ENCODE results near the gene CRYBB3. TPM values are rescaled to one million over a fixed set of nuclear protein-coding genes. Genes with fewer than 3 reads are reported as not detected.
A peak's percentile ranks its signal among the peaks of the same experiment; 100 is the strongest.
"Not testable (repeated sequence)": the region's sequence is repeated elsewhere in the genome, so short reads cannot be mapped to it uniquely, and the experiment has no call there.

CRYBB3 gene
- total RNA-seq, 1 experiment from 2014 or later, result 0.48 TPM

GRCh38 chr22:25177895-25178294 is 21.8 kb upstream of the CRYBB3 start (continued):
- TF ChIP-seq USF1 (CRISPR knock-in tag; IDR thresholded peaks at IDR 0.05) (no peak), ZNF121 (CRISPR knock-in tag; IDR thresholded peaks at IDR 0.05) (no peak), GTF2I (CRISPR knock-in tag; conservative IDR thresholded peaks at IDR 0.05) (no peak), ZNF671 (CRISPR knock-in tag; IDR thresholded peaks at IDR 0.05) (no peak), E2F5 (CRISPR knock-in tag; IDR thresholded peaks at IDR 0.05) (no peak), ATF1 (CRISPR knock-in tag; IDR thresholded peaks at IDR 0.05) (no peak)

- peaks cover 23% of the 10 kb centered on the region for H3K36me3 Mint-ChIP-seq
- ATAC-seq; POLR2A ChIA-PET; H3K27ac Mint-ChIP-seq; H3K4me1 Mint-ChIP-seq; DNase-seq (ENCODE audit: low spot score); H3K4me3 Mint-ChIP-seq; H3K9me3 Mint-ChIP-seq; H3K27me3 Mint-ChIP-seq (ENCODE audit: low read depth): not testable (repeated sequence)
- CTCF ChIA-PET, result interaction anchor here (1.2 kb wide), 1 partner anchor 156 kb away, joined by 3 read pairs; no protein-coding TSS in a partner anchor
Measured at GRCh38 chr22:25178348-25178747, 21.3 kb upstream of the CRYBB3 start.

GRCh38 chr22:25178869-25179631 is 20.6 kb upstream of the CRYBB3 start:
- H3K27ac Mint-ChIP-seq; H3K4me3 Mint-ChIP-seq; H3K27me3 Mint-ChIP-seq (ENCODE audit: low read depth); POLR2A ChIA-PET; H3K9me3 Mint-ChIP-seq; H3K4me1 Mint-ChIP-seq: not testable (repeated sequence)
- DNase-seq (ENCODE audit: low spot score) (peak; percentile 56), ATAC-seq (peak; percentile 84)
- peaks cover 23% of the 10 kb centered on the region for H3K36me3 Mint-ChIP-seq
- CTCF ChIA-PET, result interaction anchor here (0.8 to 1.8 kb wide), 10 partner anchors 10 to 155 kb away, joined by 3 to 16 read pairs (median 4); no protein-coding TSS in a partner anchor

- ATAC-seq (no peak), DNase-seq (ENCODE audit: low spot score) (no peak)
- TF ChIP-seq ZNF423 (CRISPR knock-in tag; IDR thresholded peaks at IDR 0.05) (no peak), RORB (CRISPR knock-in tag; IDR thresholded peaks at IDR 0.05) (no peak), SMAD3 (CRISPR knock-in tag; IDR thresholded peaks at IDR 0.05; ENCODE audit: borderline replicate concordance) (no peak), ZNF416 (CRISPR knock-in tag; IDR thresholded peaks at IDR 0.05) (no peak), OVOL2 (CRISPR knock-in tag; IDR thresholded peaks at IDR 0.05; ENCODE audit: borderline replicate concordance) (no peak), CTCF (IDR thresholded peaks at IDR 0.05) (no peak)
- peaks cover 16% of the 10 kb centered on the region for H3K36me3 Mint-ChIP-seq
- H3K27me3 Mint-ChIP-seq (ENCODE audit: low read depth), result no peaks in the 10 kb centered on the region
- H3K4me1 Mint-ChIP-seq, result no peaks in the 10 kb centered on the region
- H3K9me3 Mint-ChIP-seq, result peaks cover 8% of the 10 kb centered on the region
- ChIA-PET POLR2A (no interaction called here), CTCF (interaction anchor here (0.9 kb wide), 1 partner anchor 476 kb away, joined by 3 read pairs; no protein-coding TSS in a partner anchor)
- H3K4me3 Mint-ChIP-seq, result no peak overlapping the region
- H3K27ac Mint-ChIP-seq, result no peak overlapping the region
Measured at GRCh38 chr22:25182131-25183110, 17.2 kb upstream of the CRYBB3 start.

All from WTC11 (cell line).